ENCODE measurements around the gene RPS2.

RPS2 gene

DNA sequence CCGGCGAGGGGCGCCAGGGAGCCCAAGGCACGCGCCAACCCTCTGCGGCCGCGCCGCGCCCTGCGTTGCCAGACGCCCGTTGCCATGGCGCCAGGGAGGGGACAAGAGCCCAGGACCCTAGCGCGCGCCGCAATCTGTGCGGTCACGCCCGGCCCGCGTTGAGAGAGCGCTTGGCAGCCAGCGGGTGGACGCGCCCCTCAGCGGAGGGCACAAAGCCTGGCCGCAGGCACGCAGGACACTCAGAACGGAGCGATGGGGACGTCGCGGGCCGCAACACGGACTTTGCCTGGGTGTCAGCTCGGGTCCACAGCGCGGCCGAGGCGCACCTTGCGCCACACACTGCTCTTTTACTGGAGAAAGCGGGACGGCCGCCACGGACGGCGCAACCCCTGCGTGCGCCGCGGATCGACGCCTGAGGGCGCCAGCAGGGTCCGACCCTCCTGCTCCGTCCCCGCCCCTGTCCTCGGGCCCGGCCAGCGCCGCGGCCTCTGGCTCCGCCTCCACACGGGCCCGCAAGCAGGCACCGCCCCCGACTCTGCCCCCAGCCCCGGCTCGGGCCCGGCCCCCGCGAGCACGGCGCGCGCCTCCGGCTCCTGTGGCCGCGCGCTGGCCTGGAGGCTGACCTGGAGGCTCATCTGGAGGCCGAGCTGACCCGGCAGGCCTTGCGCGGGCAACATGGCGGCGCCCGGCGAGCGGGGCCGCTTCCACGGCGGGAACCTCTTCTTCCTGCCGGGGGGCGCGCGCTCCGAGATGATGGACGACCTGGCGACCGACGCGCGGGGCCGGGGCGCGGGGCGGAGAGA lies 19.1 kb upstream of the RPS2 start, which contains the start of gene GFER:
GFER (plus strand) TSS at position 650 of the 803 bp plus-strand sequence; CDS start at position 676, 26 bp downstream.
- TF ChIP-seq FOXP2 (optimal IDR thresholded peaks at IDR 0.05; ENCODE audit: borderline replicate concordance, extremely low read depth, extremely low read length, insufficient read depth) = no peak
- TF ChIP-seq SIN3A (IDR thresholded peaks at IDR 0.05; ENCODE audit: borderline replicate concordance, insufficient read depth, low read length) = peak; percentile 68; the same call in 1 of the 2 replicates
- TF ChIP-seq, protein P1, sequence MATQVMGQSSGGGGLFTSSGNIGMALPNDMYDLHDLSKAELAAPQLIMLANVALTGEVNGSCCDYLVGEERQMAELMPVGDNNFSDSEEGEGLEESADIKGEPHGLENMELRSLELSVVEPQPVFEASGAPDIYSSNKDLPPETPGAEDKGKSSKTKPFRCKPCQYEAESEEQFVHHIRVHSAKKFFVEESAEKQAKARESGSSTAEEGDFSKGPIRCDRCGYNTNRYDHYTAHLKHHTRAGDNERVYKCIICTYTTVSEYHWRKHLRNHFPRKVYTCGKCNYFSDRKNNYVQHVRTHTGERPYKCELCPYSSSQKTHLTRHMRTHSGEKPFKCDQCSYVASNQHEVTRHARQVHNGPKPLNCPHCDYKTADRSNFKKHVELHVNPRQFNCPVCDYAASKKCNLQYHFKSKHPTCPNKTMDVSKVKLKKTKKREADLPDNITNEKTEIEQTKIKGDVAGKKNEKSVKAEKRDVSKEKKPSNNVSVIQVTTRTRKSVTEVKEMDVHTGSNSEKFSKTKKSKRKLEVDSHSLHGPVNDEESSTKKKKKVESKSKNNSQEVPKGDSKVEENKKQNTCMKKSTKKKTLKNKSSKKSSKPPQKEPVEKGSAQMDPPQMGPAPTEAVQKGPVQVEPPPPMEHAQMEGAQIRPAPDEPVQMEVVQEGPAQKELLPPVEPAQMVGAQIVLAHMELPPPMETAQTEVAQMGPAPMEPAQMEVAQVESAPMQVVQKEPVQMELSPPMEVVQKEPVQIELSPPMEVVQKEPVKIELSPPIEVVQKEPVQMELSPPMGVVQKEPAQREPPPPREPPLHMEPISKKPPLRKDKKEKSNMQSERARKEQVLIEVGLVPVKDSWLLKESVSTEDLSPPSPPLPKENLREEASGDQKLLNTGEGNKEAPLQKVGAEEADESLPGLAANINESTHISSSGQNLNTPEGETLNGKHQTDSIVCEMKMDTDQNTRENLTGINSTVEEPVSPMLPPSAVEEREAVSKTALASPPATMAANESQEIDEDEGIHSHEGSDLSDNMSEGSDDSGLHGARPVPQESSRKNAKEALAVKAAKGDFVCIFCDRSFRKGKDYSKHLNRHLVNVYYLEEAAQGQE (IDR thresholded peaks at IDR 0.05; ENCODE audit: insufficient read depth in 1 of 2, low read depth in 2 of 2, low read length in 2 of 2) = 0 out of 4 replicates have a peak, but pooled peaks of 1 of the 2 experiments have one; percentile 44
- peak; percentile 85 for TF ChIP-seq TAF1 (IDR thresholded peaks at IDR 0.05; ENCODE audit: borderline replicate concordance, insufficient read depth, low read length)
- peak; percentile 64 for TF ChIP-seq POLR2AphosphoS5 (IDR thresholded peaks at IDR 0.05; ENCODE audit: low read depth, low read length)

DNA sequence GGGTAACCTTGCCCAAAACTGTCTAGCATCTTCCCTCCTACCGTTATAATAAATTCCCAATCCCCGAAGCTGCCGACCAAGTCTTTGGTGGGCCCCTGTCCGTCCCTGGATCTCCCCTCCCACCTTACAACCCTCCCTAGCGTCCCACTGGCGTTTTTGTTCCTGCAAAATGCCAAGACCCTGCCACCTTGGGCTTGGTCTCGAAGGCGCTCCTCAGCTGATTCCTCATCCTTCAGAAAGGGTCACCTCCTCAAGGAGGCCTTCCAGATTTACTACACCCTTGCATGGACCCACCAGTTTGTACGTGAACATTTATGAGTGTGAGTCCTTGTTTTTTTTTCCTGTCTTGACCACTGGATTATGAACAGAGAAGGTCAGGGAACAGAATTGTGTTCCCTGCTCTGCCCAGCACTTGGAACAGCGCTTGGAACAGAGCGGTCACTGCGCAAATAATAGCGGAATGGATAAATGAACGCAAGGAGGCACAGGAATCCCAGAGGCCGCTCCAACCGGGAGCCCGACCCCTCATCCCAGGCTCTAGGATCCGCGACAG lies 18.4 kb upstream of the RPS2 start:
- no peak for TF ChIP-seq FOXP2 (optimal IDR thresholded peaks at IDR 0.05; ENCODE audit: borderline replicate concordance, extremely low read depth, extremely low read length, insufficient read depth)
- TF ChIP-seq POLR2AphosphoS5 (IDR thresholded peaks at IDR 0.05; ENCODE audit: low read depth, low read length) = no peak
- TF ChIP-seq SIN3A (IDR thresholded peaks at IDR 0.05; ENCODE audit: borderline replicate concordance, insufficient read depth, low read length) = no peak
- TF ChIP-seq, protein P1 (IDR thresholded peaks at IDR 0.05; ENCODE audit: insufficient read depth in 1 of 2, low read depth in 2 of 2, low read length in 2 of 2) = no peak
- no peak for TF ChIP-seq TAF1 (IDR thresholded peaks at IDR 0.05; ENCODE audit: borderline replicate concordance, insufficient read depth, low read length)

DNA sequence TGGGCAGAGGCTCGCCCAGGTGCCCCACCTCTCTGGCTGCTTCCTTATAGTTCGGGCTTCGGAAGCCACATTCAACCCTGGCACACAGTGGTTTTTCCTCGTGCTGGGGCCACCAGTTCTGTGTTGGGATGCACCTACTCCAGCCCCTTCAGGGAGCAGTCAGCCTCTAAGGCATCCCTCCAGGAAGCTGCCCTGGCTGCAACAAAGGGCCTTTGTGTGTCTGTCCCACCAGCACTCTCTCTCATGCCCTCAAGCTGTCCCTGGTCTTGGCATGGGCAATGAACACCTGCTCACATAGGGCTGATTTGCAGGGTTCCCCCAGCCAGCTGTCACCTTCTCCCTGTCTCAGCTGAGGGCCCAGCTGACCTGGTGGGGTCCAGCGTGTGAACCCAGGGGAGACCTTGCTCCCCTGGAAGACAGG lies 17.4 kb upstream of the RPS2 start:
- TF ChIP-seq SIN3A (IDR thresholded peaks at IDR 0.05; ENCODE audit: borderline replicate concordance, insufficient read depth, low read length) = no peak
- TF ChIP-seq, protein P1 (IDR thresholded peaks at IDR 0.05; ENCODE audit: insufficient read depth in 1 of 2, low read depth in 2 of 2, low read length in 2 of 2) = no peak
- TF ChIP-seq FOXP2 (optimal IDR thresholded peaks at IDR 0.05; ENCODE audit: borderline replicate concordance, extremely low read depth, extremely low read length, insufficient read depth) = no peak
- no peak for TF ChIP-seq POLR2AphosphoS5 (IDR thresholded peaks at IDR 0.05; ENCODE audit: low read depth, low read length)
- no peak for TF ChIP-seq TAF1 (IDR thresholded peaks at IDR 0.05; ENCODE audit: borderline replicate concordance, insufficient read depth, low read length)

DNA sequence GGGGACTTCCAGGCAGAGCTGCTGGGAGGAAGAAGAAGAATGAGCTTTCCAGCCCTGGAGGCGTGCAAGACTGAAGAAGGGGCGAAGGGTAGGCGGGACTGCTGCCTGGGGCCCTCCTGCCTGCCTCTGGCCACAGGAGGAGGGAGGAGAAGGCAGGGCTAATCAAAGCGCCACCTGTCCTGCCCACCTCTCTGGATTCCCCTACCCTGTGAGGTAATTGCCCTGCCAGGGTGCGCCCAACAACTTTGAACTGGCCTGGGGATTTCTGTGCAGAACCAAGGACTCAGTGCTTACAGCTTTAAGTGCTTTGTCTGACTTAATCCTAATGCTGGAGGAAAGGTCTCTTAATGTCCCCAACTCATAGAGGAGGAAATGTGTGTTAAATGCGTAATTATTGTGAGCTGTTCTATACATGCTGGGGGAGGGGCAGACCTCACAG lies 16.8 kb upstream of the RPS2 start, which contains the start of gene NOXO1:
NOXO1 (minus strand) TSS at position 72 of the 439 bp plus-strand sequence. CDS start 290 bp downstream, outside the sequence.
- TF ChIP-seq FOXP2 (optimal IDR thresholded peaks at IDR 0.05; ENCODE audit: borderline replicate concordance, extremely low read depth, extremely low read length, insufficient read depth) (no peak), SIN3A (IDR thresholded peaks at IDR 0.05; ENCODE audit: borderline replicate concordance, insufficient read depth, low read length) (no peak), TAF1 (IDR thresholded peaks at IDR 0.05; ENCODE audit: borderline replicate concordance, insufficient read depth, low read length) (no peak), POLR2AphosphoS5 (IDR thresholded peaks at IDR 0.05; ENCODE audit: low read depth, low read length) (no peak)
- TF ChIP-seq, protein P1 (IDR thresholded peaks at IDR 0.05; ENCODE audit: insufficient read depth in 1 of 2, low read depth in 2 of 2, low read length in 2 of 2) = no peak

Measured in PFSK-1 (cell line).